Activated CD4-positive, alpha-beta T cell treated with anti-CD3 and anti-CD28 coated beads, Interleukin-2, amount 10 ng/mL, durations not matched to agents 24 days and 14 days (primary cell): ENCODE measurements around the gene APEH. TPM values are rescaled to one million over a fixed set of nuclear protein-coding genes. Genes with fewer than 3 reads are reported as not detected.

Source experiments
- DNase-seq: peaks from one replicate; pipeline ENCODE4 v3.0.0; 2022
- H3K27ac Mint-ChIP-seq: one replicate; pipeline ENCODE4 v1.8.0; 2022; ENCODE audit warnings: mild to moderate bottlenecking, mixed read lengths
- H3K27me3 Mint-ChIP-seq: one replicate; pipeline ENCODE4 v1.8.0; 2022; ENCODE audit warnings: mixed read lengths
- H3K36me3 Mint-ChIP-seq: one replicate; pipeline ENCODE4 v1.8.0; 2022; ENCODE audit warnings: low read depth, mild to moderate bottlenecking, mixed read lengths
- H3K4me1 Mint-ChIP-seq: one replicate; pipeline ENCODE4 v1.8.0; 2021; ENCODE audit warnings: mixed read lengths
- H3K4me3 Mint-ChIP-seq: one replicate; pipeline ENCODE4 v1.8.0; 2022; ENCODE audit warnings: mild to moderate bottlenecking, moderate library complexity, mixed read lengths
- H3K9me3 Mint-ChIP-seq: one replicate; pipeline ENCODE4 v1.8.0; 2021; ENCODE audit warnings: mixed read lengths
- intact Hi-C: fragments of 100-400 bp; cut with micrococcal nuclease; formaldehyde crosslinking; loops from one replicate; pipeline ENCODE4 v1.15.1; 2023
- total RNA-seq: library from RNA; stranded (reverse); gene quantifications from 2 replicates; pipeline ENCODE4 v1.2.3, GENCODE V29; 2022

APEH gene
- total RNA-seq, 1 donor from 2014 or later = 117 TPM

DNA sequence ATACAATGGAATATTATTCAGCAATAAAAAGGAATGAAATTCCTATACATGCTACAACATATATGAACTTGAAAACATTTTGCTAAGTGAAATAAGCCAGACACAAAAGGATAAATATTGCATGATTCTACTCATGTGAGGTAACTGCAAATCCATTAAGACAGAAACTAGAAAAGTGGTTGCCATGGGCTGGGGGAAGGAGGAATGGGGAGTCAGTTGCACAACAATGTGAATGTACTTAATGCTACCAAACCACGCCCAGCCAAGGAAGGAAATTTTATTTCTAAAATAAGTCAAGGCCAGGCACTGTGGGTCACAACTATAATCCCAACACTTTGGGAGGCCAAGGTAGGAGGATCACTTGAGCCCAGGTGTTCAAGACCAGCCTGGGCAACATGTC lies 59.4 kb downstream of the APEH start:
- Mint-ChIP-seq H3K27ac (no peak overlapping the region), H3K4me3 (no peak overlapping the region), H3K4me1 (peaks cover 3% of the 10 kb centered on the region), H3K36me3 (peaks cover 37% of the 10 kb centered on the region), H3K27me3 (no peaks in the 10 kb centered on the region), H3K9me3 (no peaks in the 10 kb centered on the region)
- intact Hi-C loops = no loop called here
- no peak for DNase-seq

Other genes with a start within 250 kb of the APEH start
- 11.1 and 12.6 TPM in 2 replicates for gene NICN1, start 245.0 kb upstream of the APEH start, total RNA-seq
- 21.3 and 21.9 TPM in 2 replicates for gene DAG1, start 204.1 kb upstream of the APEH start, total RNA-seq
- gene BSN, start 119.9 kb upstream of the APEH start, total RNA-seq = 0.09 TPM in 2 replicates
- 7.5 and 7.6 TPM in 2 replicates for gene MST1, start 15.1 kb downstream of the APEH start, total RNA-seq
- gene RNF123, start 15.2 kb downstream of the APEH start, total RNA-seq = 42.0 and 45.6 TPM in 2 replicates
- gene AMIGO3, start 45.3 kb downstream of the APEH start, total RNA-seq = 0.21 TPM in 1 of 2 replicates, not detected in the other
- gene GMPPB, start 49.6 kb downstream of the APEH start, total RNA-seq = 43.5 and 45.8 TPM in 2 replicates
- 39.6 and 42.2 TPM in 2 replicates for gene IP6K1, start 112.2 kb downstream of the APEH start, total RNA-seq
- gene CDHR4, start 125.5 kb downstream of the APEH start, total RNA-seq = not detected in 2 replicates
- gene INKA1, start 128.9 kb downstream of the APEH start, total RNA-seq = 1.1 and 1.4 TPM in 2 replicates
- 91.7 and 93.6 TPM in 2 replicates for gene UBA7, start 139.6 kb downstream of the APEH start, total RNA-seq
- gene TRAIP, start 182.2 kb downstream of the APEH start, total RNA-seq = 27.1 and 30.4 TPM in 2 replicates
- gene CAMKV, start 195.6 kb downstream of the APEH start, total RNA-seq = 1.2 and 1.6 TPM in 2 replicates
- gene MST1R, start 229.5 kb downstream of the APEH start, total RNA-seq = 1.0 and 1.5 TPM in 2 replicates